H9 (cell line): ENCODE measurements around the gene SH3TC2. TPM values are rescaled to one million over a fixed set of nuclear protein-coding genes. Genes with fewer than 3 reads are reported as not detected.

Experiments
- DNase-seq: peaks from one replicate; pipeline ENCODE4 v3.0.0-alpha.2; 2017
- H2AFZ ChIP-seq: one replicate; pipeline ENCODE4 v1.6.1; 2013; ENCODE audit warnings: mild to moderate bottlenecking, low read length, control low read depth, moderate library complexity
- H2AK5ac ChIP-seq: 2 replicates; pipeline ENCODE4 v1.6.1; 2013; ENCODE audit warnings: low read length, control low read depth, mixed read lengths; ENCODE audit not compliant: insufficient read length
- H2BK120ac ChIP-seq: one replicate; pipeline ENCODE4 v1.6.1; 2013; ENCODE audit warnings: low read depth, mild to moderate bottlenecking, low read length, control low read depth, inconsistent platforms; ENCODE audit not compliant: poor library complexity, severe bottlenecking
- H2BK12ac ChIP-seq: 2 replicates; pipeline ENCODE4 v1.6.1; 2013; ENCODE audit warnings: low read length, control low read depth, mixed read lengths, low read depth; ENCODE audit not compliant: insufficient read length
- H2BK15ac ChIP-seq: 2 replicates; pipeline ENCODE4 v1.6.1; 2013; ENCODE audit warnings: low read depth, low read length, control low read depth
- H2BK20ac ChIP-seq: one replicate; pipeline ENCODE4 v1.6.1; 2013; ENCODE audit warnings: low read depth, mild to moderate bottlenecking, low read length, control low read depth, inconsistent platforms; ENCODE audit not compliant: poor library complexity, severe bottlenecking
- H2BK5ac ChIP-seq: 2 replicates; pipeline ENCODE4 v1.6.1; 2013; ENCODE audit warnings: low read length, control low read depth, mixed read lengths; ENCODE audit not compliant: insufficient read length
- H3K14ac ChIP-seq: 2 replicates; pipeline ENCODE4 v1.6.1; 2013; ENCODE audit warnings: low read length, control low read depth; ENCODE audit not compliant: insufficient read depth
- H3K18ac ChIP-seq: 2 replicates; pipeline ENCODE4 v1.6.1; 2013; ENCODE audit warnings: low read depth, mild to moderate bottlenecking, mixed read lengths, low read length, control low read depth; ENCODE audit not compliant: insufficient read length
- H3K23ac ChIP-seq: 2 replicates; pipeline ENCODE4 v1.6.1; 2013; ENCODE audit warnings: low read length, control low read depth, mixed read lengths, low read depth; ENCODE audit not compliant: insufficient read length
- H3K23me2 ChIP-seq: 2 replicates; pipeline ENCODE4 v1.6.1; 2013; ENCODE audit warnings: low read depth, mild to moderate bottlenecking, mixed read lengths, low read length, control low read depth; ENCODE audit not compliant: insufficient read length, poor library complexity, severe bottlenecking
- H3K27ac ChIP-seq: 2 replicates; pipeline ENCODE4 v1.5.1; 2013; ENCODE audit warnings: low read length, control low read depth, mixed read lengths, low read depth; ENCODE audit not compliant: insufficient read length
- H3K27me3 ChIP-seq: 2 replicates; pipeline ENCODE4 v1.6.1; 2013; ENCODE audit warnings: low read length, control low read depth, inconsistent platforms; ENCODE audit not compliant: insufficient read depth
- H3K4ac ChIP-seq: 2 replicates; pipeline ENCODE4 v1.6.1; 2013; ENCODE audit warnings: low read depth, mild to moderate bottlenecking, control low read depth, inconsistent platforms, low read length, moderate library complexity
- H3K4me1 ChIP-seq: 2 replicates; pipeline ENCODE4 v1.6.1; 2013; ENCODE audit warnings: low read length, control low read depth, inconsistent platforms; ENCODE audit not compliant: insufficient read depth
- H3K4me2 ChIP-seq: 2 replicates; pipeline ENCODE4 v1.6.1; 2013; ENCODE audit warnings: low read length, control low read depth, mixed read lengths; ENCODE audit not compliant: insufficient read length, insufficient read depth
- H3K56ac ChIP-seq: 2 replicates; pipeline ENCODE4 v1.6.1; 2013; ENCODE audit warnings: low read depth, mild to moderate bottlenecking, mixed read lengths, low read length, control low read depth; ENCODE audit not compliant: insufficient read length
- H3K79me1 ChIP-seq: 2 replicates; pipeline ENCODE4 v1.6.1; 2013; ENCODE audit warnings: low read depth, mild to moderate bottlenecking, moderate library complexity, low read length, control low read depth, inconsistent platforms; ENCODE audit not compliant: insufficient read depth, poor library complexity, severe bottlenecking
- H3K79me2 ChIP-seq: 2 replicates; pipeline ENCODE4 v1.6.1; 2013; ENCODE audit warnings: low read length, control low read depth, inconsistent platforms; ENCODE audit not compliant: insufficient read depth
- H3K9ac ChIP-seq: 2 replicates; pipeline ENCODE4 v1.6.1; 2013; ENCODE audit warnings: low read length, control low read depth, mixed read lengths; ENCODE audit not compliant: insufficient read length; ENCODE audit errors: extremely low read depth
- H3K9me3 ChIP-seq: one replicate; pipeline ENCODE4 v1.6.1; 2013; ENCODE audit warnings: low read depth, low read length, inconsistent platforms; ENCODE audit not compliant: control insufficient read depth
- H3T11ph ChIP-seq: one replicate; pipeline ENCODE4 v1.6.1; 2013; ENCODE audit warnings: mild to moderate bottlenecking, low read length, control low read depth, inconsistent platforms
- H4K20me1 ChIP-seq: one replicate; pipeline ENCODE4 v1.6.1; 2013; ENCODE audit not compliant: control insufficient read depth, insufficient read length, insufficient read depth
- H4K5ac ChIP-seq: 2 replicates; pipeline ENCODE4 v1.6.1; 2013; ENCODE audit warnings: low read depth, mild to moderate bottlenecking, mixed read lengths, low read length, control low read depth; ENCODE audit not compliant: insufficient read length
- H4K8ac ChIP-seq: replicated peaks from 2 replicates; pipeline ENCODE4 v1.6.1; 2013; ENCODE audit warnings: low read length, control low read depth, mixed read lengths, low read depth; ENCODE audit not compliant: insufficient read length
- H4K91ac ChIP-seq: 2 replicates; pipeline ENCODE4 v1.6.1; 2013; ENCODE audit warnings: low read depth, mild to moderate bottlenecking, moderate library complexity, mixed read lengths, low read length, control low read depth; ENCODE audit not compliant: insufficient read length
- H3K27ac Mint-ChIP-seq, 3 experiments: 2 replicates in 2 of 3; 3 replicates in 1 of 3; pipeline ENCODE4 v1.8.0; 2020 to 2021; ENCODE audit warnings: mixed read lengths in 3 of 3, mild to moderate bottlenecking in 1 of 3, moderate library complexity in 1 of 3
- H3K27me3 Mint-ChIP-seq: 2 replicates; pipeline ENCODE4 v1.8.0; 2021; ENCODE audit warnings: low read depth, mild to moderate bottlenecking, moderate library complexity, mixed read lengths
- H3K36me3 Mint-ChIP-seq, 3 experiments: 2 replicates in 2 of 3; 3 replicates in 1 of 3; pipeline ENCODE4 v1.8.0; 2020 to 2021; ENCODE audit warnings: low read depth in 3 of 3, mixed read lengths in 3 of 3; ENCODE audit not compliant: insufficient read depth in 1 of 3
- H3K4me1 Mint-ChIP-seq, 2 experiments: 2 replicates each; pipeline ENCODE4 v1.8.0; 2020; ENCODE audit warnings: mixed read lengths in 2 of 2
- H3K4me3 Mint-ChIP-seq, 2 experiments: 2 replicates in 1 of 2; 3 replicates in 1 of 2; pipeline ENCODE4 v1.8.0; 2020 to 2021; ENCODE audit warnings: mild to moderate bottlenecking in 2 of 2, mixed read lengths in 2 of 2, moderate library complexity in 1 of 2
- H3K9me3 Mint-ChIP-seq, 2 experiments: 2 replicates in 1 of 2; 3 replicates in 1 of 2; pipeline ENCODE4 v1.8.0; 2020; ENCODE audit warnings: mild to moderate bottlenecking in 2 of 2, mixed read lengths in 2 of 2, moderate library complexity in 1 of 2
- WGBS: extraction: QIAGEN DNeasy Blood & Tissue Kit; methylation state at CpG from one replicate; pipeline ENCODE4 v1.1.7; 2013; ENCODE audit warnings: missing lambda C conversion rate, low lambda C conversion rate, mixed read lengths; ENCODE audit not compliant: insufficient read length; ENCODE audit errors: extremely low coverage; 5-methylcytosine and 5-hydroxymethylcytosine counted together
- total RNA-seq: library from RNA; stranded (reverse); gene quantifications from 2 replicates; pipeline ENCODE4 v1.2.1, GENCODE V29; 2021
- TF ChIP-seq, protein P1 (sequence below): fragments of 200-600 bp; sonication (generic); conservative IDR thresholded peaks from 3 replicates; pipeline ENCODE4 v1.8.0; 2021; ENCODE audit warnings: antibody characterized with exemption, mild to moderate bottlenecking

Gene SH3TC2
- total RNA-seq, 1 experiment from 2014 or later, result not detected

DNA sequence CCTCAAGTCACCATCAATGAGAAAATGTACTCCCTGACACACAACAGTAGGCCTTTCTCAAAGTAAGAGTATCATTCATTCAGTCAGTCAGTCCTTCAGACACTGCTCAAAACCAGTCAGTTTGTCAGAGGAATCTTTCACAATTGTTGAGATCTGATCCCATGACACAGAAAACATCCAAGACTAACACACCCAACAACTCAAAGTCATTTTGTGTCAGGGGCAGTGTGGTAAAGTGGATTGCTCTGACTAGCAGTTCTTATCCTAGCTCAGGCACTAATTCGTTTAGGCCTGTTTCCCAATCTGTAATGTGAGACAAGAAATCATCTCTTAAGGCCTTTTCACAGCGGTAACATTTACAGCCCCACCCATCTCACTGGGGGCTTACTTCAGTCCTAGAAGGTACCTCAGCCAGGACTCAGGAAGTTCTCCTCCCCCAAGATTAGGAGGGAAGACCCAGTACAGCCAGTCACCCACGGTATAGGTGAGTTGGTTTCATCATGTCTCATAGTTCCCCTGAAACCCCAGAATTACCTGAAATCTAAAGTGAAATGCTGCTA, 31.9 kb downstream of the SH3TC2 start:
- no peaks in the 10 kb centered on the region for H3K9me3 Mint-ChIP-seq
- H3K27ac ChIP-seq, result no peak overlapping the region
- H4K5ac ChIP-seq, result no peak overlapping the region
- no peaks in the 10 kb centered on the region for H3K27me3 ChIP-seq
- H3K27me3 Mint-ChIP-seq, result no peaks in the 10 kb centered on the region; the same call in none of the 2 replicates
- H2BK15ac ChIP-seq, result no peak overlapping the region
- H3K9me3 ChIP-seq, result no peaks in the 10 kb centered on the region
- no peak overlapping the region for H4K8ac ChIP-seq
- no peak overlapping the region for H3K4me2 ChIP-seq
- H3T11ph ChIP-seq, result no peak overlapping the region
- H3K36me3 Mint-ChIP-seq, result no peaks in the 10 kb centered on the region
- no peaks in the 10 kb centered on the region for H3K4me1 ChIP-seq
- no peak overlapping the region for H3K9ac ChIP-seq
- no peak overlapping the region for H3K14ac ChIP-seq
- no peak overlapping the region for H2BK5ac ChIP-seq
- no peak overlapping the region for H2AK5ac ChIP-seq
- H3K23ac ChIP-seq, result no peak overlapping the region
- H4K20me1 ChIP-seq, result no peaks in the 10 kb centered on the region
- no peak overlapping the region for H2AFZ ChIP-seq
- H3K56ac ChIP-seq, result no peak overlapping the region
- no peak overlapping the region for H2BK120ac ChIP-seq
- H3K27ac Mint-ChIP-seq, result no peak overlapping the region
- H2BK12ac ChIP-seq, result no peak overlapping the region
- no peaks in the 10 kb centered on the region for H3K4me1 Mint-ChIP-seq
- no peak overlapping the region for H4K91ac ChIP-seq
- TF ChIP-seq, protein P1, sequence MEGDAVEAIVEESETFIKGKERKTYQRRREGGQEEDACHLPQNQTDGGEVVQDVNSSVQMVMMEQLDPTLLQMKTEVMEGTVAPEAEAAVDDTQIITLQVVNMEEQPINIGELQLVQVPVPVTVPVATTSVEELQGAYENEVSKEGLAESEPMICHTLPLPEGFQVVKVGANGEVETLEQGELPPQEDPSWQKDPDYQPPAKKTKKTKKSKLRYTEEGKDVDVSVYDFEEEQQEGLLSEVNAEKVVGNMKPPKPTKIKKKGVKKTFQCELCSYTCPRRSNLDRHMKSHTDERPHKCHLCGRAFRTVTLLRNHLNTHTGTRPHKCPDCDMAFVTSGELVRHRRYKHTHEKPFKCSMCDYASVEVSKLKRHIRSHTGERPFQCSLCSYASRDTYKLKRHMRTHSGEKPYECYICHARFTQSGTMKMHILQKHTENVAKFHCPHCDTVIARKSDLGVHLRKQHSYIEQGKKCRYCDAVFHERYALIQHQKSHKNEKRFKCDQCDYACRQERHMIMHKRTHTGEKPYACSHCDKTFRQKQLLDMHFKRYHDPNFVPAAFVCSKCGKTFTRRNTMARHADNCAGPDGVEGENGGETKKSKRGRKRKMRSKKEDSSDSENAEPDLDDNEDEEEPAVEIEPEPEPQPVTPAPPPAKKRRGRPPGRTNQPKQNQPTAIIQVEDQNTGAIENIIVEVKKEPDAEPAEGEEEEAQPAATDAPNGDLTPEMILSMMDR, result no peak
- no peak overlapping the region for H3K4me3 Mint-ChIP-seq
- H3K4ac ChIP-seq, result no peak overlapping the region
- H3K23me2 ChIP-seq, result no peaks in the 10 kb centered on the region
- DNase-seq, result no peak
- WGBS, result no CpG with 5 or more reads among the region's 3 CpGs
- H3K18ac ChIP-seq, result no peak overlapping the region
- no peak overlapping the region for H2BK20ac ChIP-seq
- H3K79me1 ChIP-seq, result no peaks in the 10 kb centered on the region
- no peaks in the 10 kb centered on the region for H3K79me2 ChIP-seq
